H1 (cell line): Measurements from ENCODE around the gene GALNT12. TPM values are rescaled to one million over a fixed set of nuclear protein-coding genes. Genes with fewer than 3 reads are reported as not detected.

ENCODE experiments used
- CBX8 ChIP-seq: fragments of 300-800, 300-1000 bp; sonication (generic); IDR thresholded peaks from 2 replicates; pipeline ENCODE4 v1.7.1; 2016; ENCODE audit warnings: low read depth, low read length, borderline replicate concordance
- CHD2 ChIP-seq: IDR thresholded peaks from 2 replicates; pipeline ENCODE4 v1.6.1; 2012; ENCODE audit warnings: low read length, improper control_type of control experiment
- CTBP2 ChIP-seq: IDR thresholded peaks from 2 replicates; pipeline ENCODE4 v1.7.0; 2011; ENCODE audit warnings: borderline replicate concordance, mild to moderate bottlenecking, moderate library complexity, mixed read lengths, low read length; ENCODE audit not compliant: insufficient read depth, insufficient read length
- EP300 ChIP-seq, 2 experiments: IDR thresholded peaks; 1 replicate in 1 of 2; 2 replicates in 1 of 2; pipeline ENCODE4 v1.6.1; 2011 to 2012; ENCODE audit warnings: low read depth in 2 of 2, low read length in 2 of 2, mild to moderate bottlenecking in 2 of 2, borderline replicate concordance in 1 of 2, inconsistent platforms in 1 of 2, moderate library complexity in 1 of 2
- JUN ChIP-seq: IDR thresholded peaks from 2 replicates; pipeline ENCODE4 v1.6.1; 2011; ENCODE audit warnings: low read depth, mild to moderate bottlenecking, improper control_type of control experiment, low read length
- polyA plus RNA-seq, 7 experiments: library from polyadenylated mRNA; depleted of rRNA in 3 of 7; stranded (reverse) in 5 of 7; unstranded in 2 of 7; fragments of >200 nt in 5 of 7; fragments of 200-250 nt in 2 of 7; gene quantifications; 1 replicate in 5 of 7; 2 replicates in 1 of 7; 4 replicates in 1 of 7; pipeline versions ENCODE4 v1.2.1 to v1.2.3, GENCODE V29; 2011 to 2013; ENCODE audit warnings: missing spikeins in 2 of 7, mixed read lengths in 2 of 7
- total RNA-seq: library from RNA; stranded (reverse); fragmentation: NEBNext Ultra II Directional; extraction: Animal tissue kit (Norgen Biotek cat#: 25700); gene quantifications from 2 replicates; pipeline ENCODE4 v1.2.1, GENCODE V29; 2021

Gene GALNT12
- total and polyA plus RNA-seq, 2 of the 8 experiments (the other 6 are each of a cell fraction or from before 2014, with no cell fraction given) = 16.2 to 19.6 TPM

DNA sequence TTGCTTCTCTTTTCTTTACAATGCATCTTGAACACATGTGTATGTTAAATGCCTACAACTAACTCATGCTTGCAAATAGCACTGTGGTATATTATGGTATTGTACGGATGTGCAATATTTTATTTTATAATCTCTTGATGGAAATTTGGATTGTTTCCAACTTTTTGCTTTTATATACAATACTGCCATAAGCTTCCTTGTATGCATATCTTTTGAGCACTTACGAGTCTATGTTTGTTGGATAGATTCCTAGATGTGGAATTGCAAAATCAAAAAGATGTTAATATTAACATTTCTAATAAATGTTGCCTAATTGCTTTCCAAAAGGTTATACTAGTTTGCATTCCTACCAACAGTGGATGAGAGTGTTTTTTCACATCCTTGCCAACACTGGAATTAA is 3.4 kb upstream of the GALNT12 start (continued):
- TF ChIP-seq CBX8 = no peak
- no peak for TF ChIP-seq CHD2
- TF ChIP-seq JUN = no peak
- no peak for TF ChIP-seq EP300 (IDR thresholded peaks at IDR 0.05; ENCODE audit: borderline replicate concordance in 1 of 2, low read depth in 2 of 2, low read length in 2 of 2)
- no peak for TF ChIP-seq CTBP2
